ENCODE data around the gene WSB2.
A peak's percentile ranks its signal among the peaks of the same experiment; 100 is the strongest.
"Not testable (repeated sequence)": the region's sequence is repeated elsewhere in the genome, so short reads cannot be mapped to it uniquely, and the experiment has no call there.

Gene WSB2

DNA sequence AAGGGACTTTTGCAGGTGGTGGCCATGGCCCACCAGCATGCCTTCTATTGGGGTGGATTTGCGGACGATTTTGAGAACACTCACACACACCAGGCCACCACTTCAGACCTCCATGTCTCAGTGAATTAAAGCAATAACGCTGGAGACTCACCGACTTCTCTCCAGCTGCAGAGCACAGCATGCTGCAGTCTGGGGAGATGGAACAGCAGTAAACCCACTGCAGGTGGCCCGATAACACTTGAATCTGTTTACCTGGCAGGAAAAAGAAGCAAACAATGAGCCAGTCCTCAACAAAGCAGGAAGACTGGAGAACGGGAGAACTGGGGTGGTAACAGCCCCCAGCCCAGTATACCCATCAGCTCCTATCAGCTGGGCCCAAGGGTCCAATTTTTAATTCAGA, 22.8 kb downstream of the WSB2 start:
- DNase-seq (ENCODE audit: low read depth), result no peak

DNA sequence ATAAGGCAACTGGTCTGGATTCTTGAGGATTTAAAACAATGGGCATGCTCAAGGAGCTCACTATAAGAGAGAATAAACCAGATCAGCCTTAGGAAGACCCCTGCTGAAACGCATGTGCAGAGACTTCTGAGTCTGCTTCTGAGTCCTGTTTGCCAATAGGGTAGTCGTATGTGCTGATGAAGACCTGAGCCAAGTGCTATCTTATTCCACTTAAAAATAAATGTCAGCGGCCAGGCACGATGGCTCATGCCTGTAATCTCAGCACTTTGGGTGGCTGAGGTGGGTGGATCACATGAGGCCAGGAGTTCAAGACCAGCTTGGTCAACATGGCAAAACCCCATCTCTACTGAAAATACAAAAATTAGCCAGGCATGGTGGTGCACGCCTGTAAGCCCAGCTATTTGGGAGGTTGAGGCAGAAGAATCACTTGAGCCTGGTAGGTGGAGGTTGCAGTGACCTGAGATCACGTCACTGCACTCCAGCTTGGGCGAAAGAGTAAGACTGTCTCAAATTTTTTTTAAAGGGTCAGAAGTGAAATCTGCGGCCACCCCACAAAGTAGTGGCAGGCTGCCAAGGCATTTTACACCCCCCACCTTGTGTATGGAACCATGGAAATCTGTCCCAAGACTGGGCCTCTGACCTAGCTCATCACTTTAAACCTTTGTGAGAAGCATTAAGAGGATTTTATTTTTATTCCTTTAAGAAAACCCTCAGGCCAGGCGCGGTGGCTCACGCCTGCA, 24.1 kb downstream of the WSB2 start:
- H3K4me3 ChIP-seq (ENCODE audit: low read depth, low read length), result no peak overlapping the region
- no peak for DNase-seq (ENCODE audit: low read depth)

More for the DNA sequence above, 22.8 kb downstream of the WSB2 start:
- no peak overlapping the region for H3K4me3 ChIP-seq (ENCODE audit: low read depth, low read length)

DNA sequence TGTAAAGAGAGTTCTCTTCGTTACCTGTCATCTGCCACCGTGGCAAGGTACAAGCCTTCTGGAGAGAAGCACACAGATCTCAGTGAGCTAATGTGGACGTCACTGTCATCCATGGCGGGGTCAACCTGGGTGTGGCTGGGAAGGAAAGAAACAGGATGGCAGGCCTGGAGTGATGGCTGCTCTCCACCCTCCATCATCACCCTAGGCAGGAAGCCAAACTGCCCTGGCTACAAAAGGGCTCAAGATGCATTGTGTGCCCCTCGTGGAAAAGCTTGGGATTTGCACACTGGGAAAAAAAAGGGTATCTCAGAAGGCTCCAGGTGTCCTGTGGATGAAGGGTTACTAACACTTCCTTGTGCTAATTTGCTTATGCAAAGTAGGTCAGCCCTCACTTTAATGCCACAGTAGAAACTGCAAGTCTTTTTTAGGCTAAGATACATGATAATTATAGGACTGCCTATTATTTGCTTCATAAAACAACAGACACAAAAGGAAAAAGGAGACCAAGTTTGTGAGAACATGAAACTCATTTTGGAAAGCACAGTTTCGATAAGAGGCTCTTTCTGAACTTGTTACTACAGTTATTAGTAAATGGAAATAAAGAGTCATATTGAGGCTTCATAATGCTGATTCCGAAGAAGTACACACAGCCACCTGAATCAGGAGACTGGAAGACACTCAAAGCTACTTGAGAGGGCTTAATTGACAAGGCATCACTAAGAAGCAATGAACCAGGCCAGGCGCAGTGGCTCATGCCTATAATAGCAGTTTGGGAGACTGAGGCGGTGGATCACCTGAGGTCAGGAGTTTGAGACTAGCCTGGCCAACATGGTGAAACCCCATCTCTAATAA, 25.6 kb downstream of the WSB2 start:
- H3K4me3 ChIP-seq (ENCODE audit: low read depth, low read length), result no peak overlapping the region
- DNase-seq (ENCODE audit: low read depth), result no peak

DNA sequence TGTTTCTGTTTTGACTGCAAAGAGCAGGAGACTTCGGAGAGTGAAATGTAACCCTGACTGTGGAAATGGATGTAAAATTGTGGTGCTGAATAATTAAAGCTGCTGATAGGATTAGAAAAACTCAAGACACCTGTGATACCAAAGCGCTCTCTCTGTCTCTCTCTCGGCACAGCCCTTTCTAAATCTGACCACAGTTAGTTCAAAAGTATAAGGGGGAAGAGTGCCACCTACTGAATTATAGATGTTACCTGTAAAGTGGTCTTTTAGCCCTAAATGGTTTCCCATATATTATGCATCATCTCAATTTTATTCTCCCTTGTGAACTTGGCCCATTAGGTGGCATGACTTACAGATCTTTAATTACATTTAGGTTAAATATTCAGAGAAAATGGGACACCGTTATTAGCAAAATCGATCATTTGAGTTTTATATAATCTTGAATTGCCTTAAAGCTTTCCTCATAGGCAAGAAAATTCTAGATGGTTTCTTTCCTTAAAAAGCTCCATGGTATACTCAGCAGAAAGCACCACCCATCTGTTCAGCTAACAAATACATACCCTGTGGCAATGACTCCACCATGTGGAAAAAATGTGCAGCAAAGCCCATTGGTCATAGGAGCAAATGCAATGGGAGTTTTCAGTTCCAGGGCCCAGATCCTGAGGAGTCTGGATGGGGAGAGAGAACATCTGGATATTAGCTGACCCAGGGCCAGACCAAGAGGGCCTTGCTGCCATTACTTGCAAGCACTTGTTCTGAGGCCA, 26.4 kb downstream of the WSB2 start:
- no peak overlapping the region for H3K4me3 ChIP-seq (ENCODE audit: low read depth, low read length)
- no peak for DNase-seq (ENCODE audit: low read depth)

DNA sequence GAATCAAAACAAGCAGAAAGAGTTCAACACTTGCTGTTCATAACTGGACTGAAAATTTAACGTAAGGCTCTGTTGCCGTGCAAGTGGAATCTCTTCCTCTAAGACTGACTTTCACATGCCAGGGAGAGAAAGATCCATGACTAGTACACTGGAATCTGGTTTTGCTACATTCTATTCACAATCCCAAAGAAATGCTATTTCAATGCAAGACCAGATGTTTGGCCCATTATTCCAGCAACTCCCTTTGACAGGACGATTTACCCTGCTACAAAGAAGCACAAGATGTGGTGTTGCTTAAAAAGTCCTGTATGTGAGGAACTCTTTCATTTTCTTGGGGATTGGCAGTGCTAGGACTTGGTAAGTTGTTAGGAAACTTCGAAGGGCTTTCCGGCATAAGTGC, 27.1 kb downstream of the WSB2 start:
- DNase-seq (ENCODE audit: low read depth), result no peak
- no peak overlapping the region for H3K4me3 ChIP-seq (ENCODE audit: low read depth, low read length)

DNA sequence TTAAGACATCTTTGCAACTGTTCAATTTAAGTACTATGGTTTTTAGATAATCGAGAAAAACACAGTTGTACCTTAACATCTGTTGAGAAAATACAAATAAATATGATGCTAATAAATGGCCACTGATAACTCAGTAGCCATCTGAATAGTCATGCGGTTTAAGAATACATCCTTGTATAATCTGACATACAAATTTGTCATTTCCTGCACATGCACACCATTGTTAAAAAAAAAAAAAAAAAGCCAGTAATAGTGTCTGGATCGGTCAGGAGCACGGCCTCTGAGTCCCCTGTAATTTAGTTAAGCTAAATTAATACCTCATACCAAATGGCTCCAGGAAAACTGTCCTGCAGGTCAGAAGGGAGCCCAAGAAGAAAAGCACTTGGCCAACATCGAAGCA, 27.7 kb downstream of the WSB2 start:
- no peak for DNase-seq (ENCODE audit: low read depth)

DNA sequence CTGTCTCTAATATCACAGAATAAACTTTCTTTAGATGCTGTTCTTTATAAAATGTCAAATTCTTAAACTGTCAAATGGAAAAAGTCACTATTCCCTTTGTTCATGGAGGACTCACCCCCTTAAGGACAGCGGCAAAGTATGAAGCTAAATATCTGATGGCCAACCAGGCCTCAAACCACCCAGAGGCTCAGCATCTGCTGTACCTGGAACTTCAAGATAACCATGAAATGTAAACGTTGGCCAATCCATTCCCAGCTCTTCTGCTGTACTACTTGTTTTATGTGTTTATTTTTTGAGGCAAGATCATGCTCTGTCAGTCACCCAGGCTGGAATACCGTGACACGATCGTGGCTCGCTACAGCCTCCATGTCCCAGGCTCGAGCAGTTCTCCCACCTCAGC, 28.8 kb downstream of the WSB2 start:
- no peak for DNase-seq (ENCODE audit: low read depth)
- no peak overlapping the region for H3K4me3 ChIP-seq (ENCODE audit: low read depth, low read length)

More for the DNA sequence above, 27.7 kb downstream of the WSB2 start:
- no peak overlapping the region for H3K4me3 ChIP-seq (ENCODE audit: low read depth, low read length)

DNA sequence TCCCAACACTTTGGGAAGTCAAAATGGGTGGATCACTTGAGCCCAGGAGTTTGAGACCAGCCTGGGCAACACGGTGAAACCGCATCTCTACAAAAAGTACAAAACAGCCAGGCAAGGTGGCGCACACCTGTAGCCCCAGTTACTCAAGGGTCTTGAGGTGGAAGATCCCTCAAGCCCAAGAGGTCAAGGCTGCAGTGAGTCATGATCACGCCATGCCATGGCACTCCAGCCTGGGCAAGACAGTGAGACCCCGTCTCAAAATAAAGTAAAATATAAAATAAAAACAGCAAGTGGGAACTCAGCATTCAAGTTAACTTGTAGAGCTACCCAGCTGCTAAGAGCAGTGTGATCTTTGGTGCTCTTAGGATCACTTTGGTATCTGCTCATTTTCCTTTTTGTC, 31.8 kb downstream of the WSB2 start:
- DNase-seq (ENCODE audit: low read depth), result no peak

DNA sequence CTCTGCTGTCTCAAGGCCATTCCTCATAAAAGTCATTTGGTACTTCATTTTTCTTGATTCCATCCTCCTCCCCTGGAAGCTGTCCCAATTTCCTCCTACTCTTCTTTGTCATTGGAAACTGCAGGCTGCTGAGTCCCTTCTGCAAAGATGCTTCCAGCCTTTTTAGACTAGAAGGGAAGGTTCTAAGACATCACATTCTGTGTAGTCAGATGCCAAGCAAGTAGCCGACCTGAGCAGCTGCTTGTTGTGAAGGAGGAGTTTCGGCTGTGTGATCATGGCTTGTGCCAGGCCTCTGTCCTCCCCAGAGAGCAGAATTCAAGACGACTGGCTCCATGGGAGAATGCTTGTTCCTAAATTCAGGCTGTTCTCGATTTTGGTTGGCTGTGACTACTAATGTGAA, 35.8 kb downstream of the WSB2 start:
- no peak for DNase-seq (ENCODE audit: low read depth)
- H3K4me3 ChIP-seq (ENCODE audit: low read depth, low read length), result no peak overlapping the region

More for the DNA sequence above, 31.8 kb downstream of the WSB2 start:
- H3K4me3 ChIP-seq (ENCODE audit: low read depth, low read length), result no peak overlapping the region

DNA sequence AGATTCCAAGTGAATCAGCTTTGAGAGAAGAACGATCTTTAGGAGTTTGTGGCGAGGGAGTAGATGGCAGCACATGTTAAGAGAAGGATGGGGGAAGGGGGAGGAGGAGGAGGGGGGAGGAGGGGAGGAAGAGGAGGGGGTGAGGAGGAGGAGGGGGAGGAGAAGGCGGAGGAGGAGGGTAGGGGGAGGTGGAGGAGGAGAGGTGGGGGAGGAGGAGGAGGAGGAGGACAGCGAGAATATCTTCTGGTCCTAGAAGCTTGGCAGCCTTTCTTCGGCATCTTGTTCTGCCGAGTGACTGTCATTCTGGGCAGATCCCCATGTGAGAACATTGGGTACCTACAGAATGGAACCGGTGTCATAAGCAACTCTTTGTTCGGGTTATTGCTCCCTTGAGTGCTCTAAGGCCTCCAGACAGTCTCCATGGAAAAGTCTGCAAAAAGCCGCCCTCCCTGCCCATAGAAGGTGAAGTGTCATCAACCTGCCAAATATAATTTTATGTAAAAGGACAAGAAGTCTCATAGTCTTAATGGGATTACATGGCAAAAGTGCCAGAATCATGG, 37.6 kb downstream of the WSB2 start:
- no peak for DNase-seq (ENCODE audit: low read depth)

DNA sequence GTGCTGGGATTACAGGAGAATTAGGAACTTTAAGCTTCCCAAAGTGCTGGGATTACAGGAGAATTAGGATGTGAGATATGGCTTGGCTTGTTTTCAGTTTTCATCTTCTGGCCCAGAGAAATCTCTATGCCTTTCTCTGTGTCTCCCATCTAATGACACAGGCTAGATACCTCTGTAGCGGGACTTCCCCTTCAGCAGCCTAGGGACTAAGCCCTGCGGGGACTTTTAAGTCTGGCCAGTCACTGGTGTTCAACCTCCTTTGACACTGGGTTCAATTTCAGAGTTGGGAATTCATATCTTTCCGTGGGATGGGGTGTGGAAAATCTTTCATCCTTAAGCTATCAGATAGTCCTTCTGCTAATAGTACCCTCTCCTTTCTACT, 38.3 kb downstream of the WSB2 start:
- DNase-seq (ENCODE audit: low read depth), result no peak
- no peak overlapping the region for H3K4me3 ChIP-seq (ENCODE audit: low read depth, low read length)

More for the DNA sequence above, 37.6 kb downstream of the WSB2 start:
- H3K4me3 ChIP-seq (ENCODE audit: low read depth, low read length), result no peak overlapping the region

DNA sequence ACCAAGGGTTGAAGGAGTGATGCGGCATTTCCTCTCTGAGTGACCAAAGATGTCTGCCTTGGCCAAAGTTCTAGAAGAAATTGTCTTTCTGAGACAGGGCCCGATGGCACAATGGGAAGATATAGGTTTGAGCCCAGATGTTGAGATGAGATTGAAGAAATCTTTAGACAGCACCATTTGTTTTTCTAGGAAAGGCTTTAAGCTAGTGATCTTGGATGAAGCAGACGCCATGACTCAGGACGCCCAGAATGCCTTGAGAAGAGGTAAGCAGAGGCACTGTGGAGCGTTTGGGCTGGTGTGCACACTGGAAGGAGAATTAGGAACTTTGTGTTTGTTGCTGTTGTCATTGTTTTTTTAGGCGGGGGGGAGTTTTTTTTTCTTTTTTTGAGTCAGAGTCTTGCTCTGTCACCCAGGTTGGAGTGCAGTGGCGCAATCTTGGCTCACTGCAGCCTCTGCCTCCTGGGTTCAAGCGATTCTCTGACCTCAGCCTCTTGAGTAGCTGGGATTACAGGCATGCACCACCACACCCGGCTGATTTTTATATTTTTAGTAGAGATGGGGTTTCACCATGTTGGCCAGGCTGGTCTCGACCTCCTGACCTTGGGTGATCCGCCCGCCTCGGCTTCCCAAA, 38.8 kb downstream of the WSB2 start:
- H3K4me3 ChIP-seq (ENCODE audit: low read depth, low read length); DNase-seq (ENCODE audit: low read depth): not testable (repeated sequence)

DNA sequence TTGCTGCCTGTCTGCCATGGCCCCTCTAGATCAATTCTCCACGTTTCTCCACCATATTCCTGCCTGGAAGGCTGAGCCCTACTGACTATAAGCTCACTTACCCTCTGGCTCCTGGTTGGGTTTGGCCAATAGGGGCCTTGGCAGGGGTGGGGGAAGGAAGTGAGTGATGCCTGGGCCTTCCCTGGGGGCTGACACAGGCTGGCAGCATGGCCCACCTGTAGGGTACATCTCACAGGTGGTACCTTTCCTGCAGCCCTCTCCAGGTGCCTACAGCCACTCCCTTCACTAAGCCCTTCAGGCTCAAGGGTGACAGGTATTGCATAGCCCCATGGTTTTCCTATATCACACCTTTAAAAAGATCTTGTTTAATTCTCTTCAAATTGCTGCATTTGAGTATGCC, 40.9 kb downstream of the WSB2 start:
- H3K4me3 ChIP-seq (ENCODE audit: low read depth, low read length), result no peak overlapping the region
- no peak for DNase-seq (ENCODE audit: low read depth)

DNA sequence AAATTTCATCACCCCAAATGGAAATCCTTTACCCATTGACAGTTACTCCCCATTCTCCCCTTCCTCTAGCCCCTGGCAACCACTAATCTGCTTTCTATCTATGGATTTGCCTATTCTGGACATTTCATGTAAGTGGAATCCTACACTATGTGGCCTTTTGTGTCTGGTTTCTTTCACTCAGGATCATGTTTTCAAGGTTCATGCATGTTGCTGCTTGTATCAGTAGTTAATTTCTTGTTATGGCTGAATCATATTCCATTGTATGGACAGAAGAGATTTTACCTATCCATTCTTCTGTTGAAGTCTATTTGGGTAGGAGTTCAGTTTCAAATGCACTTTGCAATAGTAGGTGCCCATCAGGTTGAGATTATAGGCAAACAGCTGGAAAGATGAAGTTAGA, 43.1 kb downstream of the WSB2 start:
- no peak overlapping the region for H3K4me3 ChIP-seq (ENCODE audit: low read depth, low read length)
- no peak for DNase-seq (ENCODE audit: low read depth)

DNA sequence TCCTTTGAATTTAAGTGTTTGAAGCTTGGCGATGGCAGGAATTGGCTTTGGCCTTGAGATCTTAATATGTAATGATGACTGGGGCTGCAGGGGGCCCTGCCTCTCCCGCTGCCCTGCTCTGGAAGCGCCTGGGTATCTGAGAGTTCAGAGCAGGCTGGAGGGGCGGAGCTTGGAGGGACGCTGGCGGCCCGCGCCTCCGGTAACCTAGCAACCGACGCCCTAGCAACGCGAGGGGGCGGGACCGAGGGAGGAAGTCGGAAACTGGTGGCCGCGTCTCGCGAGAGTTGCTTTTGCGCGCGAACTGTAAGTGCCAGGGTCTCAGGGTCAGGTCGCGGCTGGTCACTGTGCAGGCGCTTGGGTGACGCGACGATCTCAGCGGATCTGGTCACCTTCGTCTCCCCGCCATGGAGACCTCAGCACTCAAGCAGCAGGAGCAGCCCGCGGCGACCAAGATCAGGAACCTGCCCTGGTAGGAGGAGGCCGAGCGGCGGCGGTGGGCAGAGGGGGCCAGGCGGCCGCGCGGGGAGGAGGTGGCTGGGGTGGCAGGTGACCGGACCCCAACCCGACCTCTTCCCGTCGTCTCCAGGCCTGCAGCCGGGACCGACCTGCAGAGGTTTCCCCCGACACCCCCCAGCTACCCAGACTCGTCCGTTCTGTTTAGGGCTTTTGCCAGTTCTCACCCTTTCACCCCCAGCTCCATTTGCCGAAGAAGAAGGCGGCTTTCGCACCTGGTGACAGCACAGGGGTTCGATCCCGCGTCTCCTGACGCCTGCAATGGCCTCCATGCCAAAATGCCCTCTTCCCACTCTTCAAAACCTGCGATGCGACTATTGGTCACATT, 44.3 kb downstream of the WSB2 start, which contains the start of gene RFC5:
RFC5 (plus strand) TSS at position 280 of the 841 bp plus-strand sequence; CDS start at position 405, 125 bp downstream.
- peak; percentile 89 for DNase-seq (ENCODE audit: low read depth)
- H3K4me3 ChIP-seq (ENCODE audit: low read depth, low read length), result peak within 1 kb of the TSS; percentile 74

DNA sequence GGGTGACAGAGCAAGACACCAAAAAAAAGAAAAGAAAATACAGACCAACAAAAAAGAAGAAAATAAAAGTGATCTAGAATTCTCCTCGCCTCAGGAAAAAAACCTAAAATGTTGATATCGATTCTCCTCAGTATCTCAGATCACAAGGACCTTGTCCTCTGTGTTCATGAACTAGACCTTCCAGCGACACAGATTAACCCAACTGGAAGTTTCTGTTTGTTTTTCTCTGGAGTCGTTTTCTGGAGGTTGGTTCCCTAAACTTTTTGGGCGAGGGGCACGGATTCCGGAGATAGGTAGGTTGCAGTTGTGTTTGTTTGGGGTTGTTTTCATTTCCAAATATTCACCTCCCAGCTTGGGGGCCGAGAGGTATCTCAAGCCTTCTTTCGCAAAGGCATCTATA, 45.0 kb downstream of the WSB2 start:
- DNase-seq (ENCODE audit: low read depth), result no peak
- peak overlapping the region; percentile 74 for H3K4me3 ChIP-seq (ENCODE audit: low read depth, low read length)

DNA sequence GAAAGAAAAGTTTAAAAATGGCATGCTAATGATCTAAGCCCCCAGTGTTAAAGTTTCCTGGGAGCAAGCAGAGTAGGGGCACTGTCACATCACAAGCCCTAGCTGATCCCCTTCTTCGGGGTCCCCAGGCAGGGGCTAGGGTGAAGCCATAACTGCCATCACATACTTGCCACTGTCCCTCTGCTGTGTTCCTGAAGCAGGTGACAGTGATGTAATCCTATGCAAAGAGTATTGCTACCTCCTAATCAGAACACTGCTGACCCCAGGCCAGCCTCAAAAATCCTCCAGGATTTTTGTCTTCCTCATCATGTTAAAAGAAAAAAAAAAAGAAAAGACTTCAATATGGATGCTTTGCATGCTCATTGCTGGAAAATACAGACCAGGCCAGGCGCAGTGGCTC, 45.7 kb downstream of the WSB2 start:
- no peak overlapping the region for H3K4me3 ChIP-seq (ENCODE audit: low read depth, low read length)
- no peak for DNase-seq (ENCODE audit: low read depth)

DNA sequence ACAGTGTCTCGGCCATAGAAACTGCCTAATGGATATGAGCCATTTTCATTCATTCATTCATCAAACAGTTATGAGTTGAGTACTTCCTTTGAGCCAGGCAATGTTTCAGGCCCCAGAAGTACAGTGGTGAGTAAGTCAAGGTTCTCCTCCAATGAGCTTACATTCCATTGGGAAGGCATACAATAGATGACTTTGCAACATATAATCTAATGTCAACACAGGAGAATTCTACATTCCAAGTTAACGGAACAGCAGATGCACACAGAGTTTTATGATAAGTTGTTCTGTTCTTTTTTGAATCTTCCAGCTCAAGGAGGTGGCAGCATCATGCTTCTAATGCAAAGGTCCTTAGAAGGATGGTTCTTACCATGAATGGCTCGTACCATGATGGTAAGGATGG, 47.7 kb downstream of the WSB2 start:
- DNase-seq (ENCODE audit: low read depth), result no peak
- H3K4me3 ChIP-seq (ENCODE audit: low read depth, low read length), result no peak overlapping the region

Measured in skeletal muscle cell (primary cell).